ENCODE data around the gene GPC5. TPM values are rescaled to one million over a fixed set of nuclear protein-coding genes. Genes with fewer than 3 reads are reported as not detected.

GPC5 gene
- total RNA-seq, 4 donors from 2014 or later: 0.47 TPM; not detected in 3

DNA sequence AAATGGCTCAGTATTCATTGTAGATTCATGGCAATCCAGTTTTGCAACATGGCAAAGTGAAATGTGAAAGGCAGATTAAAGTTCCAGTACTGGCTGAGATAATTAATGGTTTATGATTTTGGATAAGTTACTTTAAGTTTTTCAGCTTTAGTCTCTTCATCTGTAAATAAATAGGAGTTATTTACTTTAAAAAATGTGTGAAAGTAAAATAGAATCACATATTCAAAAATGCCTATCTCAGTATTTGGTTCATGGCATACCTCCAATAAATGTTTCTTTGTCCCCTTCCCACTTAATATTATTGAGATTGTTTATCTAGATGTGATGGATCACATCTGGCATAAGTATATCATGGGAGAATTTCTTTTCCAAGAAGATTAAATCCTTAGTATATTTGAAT, 426.0 kb downstream of the GPC5 start:
- no peak for TF ChIP-seq POLR2A (IDR thresholded peaks at IDR 0.05)
- no peak for TF ChIP-seq CTCF (IDR thresholded peaks at IDR 0.05)
- no peak for TF ChIP-seq POLR2AphosphoS5 (IDR thresholded peaks at IDR 0.05)
- no peak for TF ChIP-seq EP300 (IDR thresholded peaks at IDR 0.05)
- no peak overlapping the region for H3K4me3 ChIP-seq
- no peaks in the 10 kb centered on the region for H3K36me3 ChIP-seq
- no peaks in the 10 kb centered on the region for H3K9me3 ChIP-seq
- no peak for ATAC-seq
- no peak overlapping the region for H3K27ac ChIP-seq
- no peaks in the 10 kb centered on the region for H3K4me1 ChIP-seq
- no peaks in the 10 kb centered on the region for H3K27me3 ChIP-seq

DNA sequence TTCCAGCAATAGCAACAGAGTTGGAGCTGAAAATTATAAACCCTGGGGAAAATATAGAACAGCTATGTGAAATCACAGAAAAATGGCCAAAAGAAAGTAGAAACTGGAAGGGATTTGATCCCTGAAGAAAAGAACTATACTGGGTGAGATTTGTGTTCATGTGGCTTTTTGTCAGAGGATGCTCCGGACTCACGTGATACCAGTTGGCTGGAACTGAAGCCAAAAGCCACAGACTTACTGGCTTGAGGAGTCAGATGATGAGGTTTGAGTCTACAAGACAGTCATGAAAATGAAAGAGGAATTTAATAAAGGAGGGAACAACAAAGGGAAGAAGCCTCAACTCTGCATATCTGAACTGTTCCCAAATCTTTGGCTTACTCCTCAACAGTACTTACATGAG, 427.1 kb downstream of the GPC5 start:
- no peaks in the 10 kb centered on the region for H3K4me1 ChIP-seq
- TF ChIP-seq POLR2A (IDR thresholded peaks at IDR 0.05) (no peak), EP300 (IDR thresholded peaks at IDR 0.05) (no peak), CTCF (IDR thresholded peaks at IDR 0.05) (no peak), POLR2AphosphoS5 (IDR thresholded peaks at IDR 0.05) (no peak)
- no peaks in the 10 kb centered on the region for H3K36me3 ChIP-seq
- no peak overlapping the region for H3K27ac ChIP-seq
- H3K27me3 ChIP-seq: no peaks in the 10 kb centered on the region
- 74 to 77% methylated on average over 2 of the region's 2 CpGs for WGBS, 2 donors (ENCODE audit: low coverage in 1 of 2)
- no peak for ATAC-seq
- no peak overlapping the region for H3K4me3 ChIP-seq
- H3K9me3 ChIP-seq: no peaks in the 10 kb centered on the region

DNA sequence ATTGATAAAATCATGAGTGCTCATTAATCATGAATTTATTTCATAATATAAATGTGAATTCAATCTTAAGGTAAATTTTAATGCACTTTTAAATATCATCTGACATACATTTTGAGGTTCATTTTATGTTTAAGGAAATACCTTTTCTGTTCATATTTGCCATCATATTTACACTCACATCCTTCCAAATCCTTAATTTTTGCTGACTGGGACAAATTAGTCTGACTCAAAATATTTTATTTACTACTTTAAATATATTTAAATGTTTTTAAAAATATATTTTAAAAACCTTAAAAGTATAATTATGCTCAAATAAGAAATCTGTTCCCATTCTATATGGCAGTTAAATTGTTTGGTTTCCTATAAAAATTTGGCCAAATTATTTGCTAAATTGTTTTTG, 438.1 kb downstream of the GPC5 start:
- Histone ChIP-seq H3K27me3 (no peaks in the 10 kb centered on the region), H3K36me3 (no peaks in the 10 kb centered on the region), H3K4me1 (no peaks in the 10 kb centered on the region), H3K27ac (no peak overlapping the region), H3K9me3 (peaks cover 0 to 7% (median 0%) of the 10 kb centered on the region in 3 donors), H3K4me3 (no peak overlapping the region)
- no peak for ATAC-seq
- no peak for TF ChIP-seq CTCF (IDR thresholded peaks at IDR 0.05)
- TF ChIP-seq POLR2AphosphoS5 (IDR thresholded peaks at IDR 0.05): no peak
- TF ChIP-seq POLR2A (IDR thresholded peaks at IDR 0.05): no peak
- TF ChIP-seq EP300 (IDR thresholded peaks at IDR 0.05): no peak

DNA sequence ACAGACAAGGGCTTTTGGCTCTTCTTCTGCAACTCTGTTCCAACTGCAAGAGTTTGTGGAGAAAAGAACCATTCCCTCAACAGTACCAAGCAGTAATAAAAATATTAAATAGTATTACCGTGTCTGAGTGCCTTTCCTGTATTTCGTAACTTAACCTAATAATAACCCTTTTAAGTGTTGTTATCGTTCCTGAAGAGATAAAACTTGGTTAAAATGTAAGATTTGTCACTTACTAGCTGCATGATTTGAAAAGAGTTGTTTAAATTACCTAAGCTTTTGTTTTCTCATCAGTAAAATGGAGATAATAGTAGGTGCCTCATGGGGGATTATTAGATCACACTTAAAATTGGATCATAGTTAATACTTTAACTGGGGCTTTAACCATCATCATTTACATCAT, 447.2 kb downstream of the GPC5 start:
- WGBS, 2 donors (ENCODE audit: low coverage in 1 of 2): 38 to 55% methylated on average over 3 of the region's 3 CpGs
- TF ChIP-seq POLR2A (IDR thresholded peaks at IDR 0.05): no peak
- Histone ChIP-seq H3K4me1 (no peaks in the 10 kb centered on the region), H3K27me3 (no peaks in the 10 kb centered on the region), H3K36me3 (no peaks in the 10 kb centered on the region), H3K9me3 (no peaks in the 10 kb centered on the region), H3K4me3 (no peak overlapping the region), H3K27ac (no peak overlapping the region)
- no peak for ATAC-seq

DNA sequence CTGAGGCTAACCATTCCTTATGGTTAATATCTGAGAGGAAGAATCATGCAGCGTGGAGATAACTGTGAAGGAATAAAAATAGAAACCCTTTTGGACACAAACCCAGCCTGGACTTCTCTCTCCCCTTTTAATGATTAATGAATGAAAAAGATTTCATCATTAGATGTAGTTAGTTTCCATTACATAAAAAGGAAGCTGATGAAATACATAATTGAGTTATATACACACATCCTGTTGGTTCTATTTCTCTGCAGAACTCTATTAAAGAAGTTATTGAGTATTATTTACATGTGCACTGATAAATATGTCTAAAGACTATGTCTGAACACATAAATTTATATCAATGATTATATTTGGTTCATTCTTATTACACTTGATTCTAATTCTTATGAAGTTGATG, 465.3 kb downstream of the GPC5 start:
- 8 to 24% methylated on average over 1 of the region's 1 CpG for WGBS, 2 donors (ENCODE audit: low coverage in 1 of 2)
- Histone ChIP-seq H3K9me3 (no peaks in the 10 kb centered on the region), H3K27ac (no peak overlapping the region), H3K27me3 (no peaks in the 10 kb centered on the region), H3K4me1 (no peaks in the 10 kb centered on the region), H3K4me3 (no peak overlapping the region), H3K36me3 (no peaks in the 10 kb centered on the region)
- no peak for ATAC-seq
- TF ChIP-seq CTCF (IDR thresholded peaks at IDR 0.05) (no peak), POLR2A (IDR thresholded peaks at IDR 0.05) (no peak)

DNA sequence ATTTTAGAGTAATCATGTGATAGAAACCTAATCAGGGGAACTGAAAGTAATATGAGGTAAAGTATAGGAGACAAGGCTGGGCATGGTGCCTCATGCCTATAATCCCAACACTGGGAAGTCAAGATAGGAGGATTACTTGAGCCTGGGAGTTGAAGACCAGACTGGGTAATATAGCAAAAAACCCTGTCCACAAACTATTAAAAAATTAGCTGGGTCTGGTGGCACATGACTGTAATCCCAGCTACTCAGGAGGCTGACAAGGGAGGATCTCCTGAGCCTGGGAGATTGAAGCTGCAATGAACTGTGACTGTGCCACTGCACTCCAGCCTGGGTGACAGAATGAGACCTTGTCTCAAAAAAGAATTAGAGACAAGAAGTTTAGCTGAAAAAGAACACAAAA, 469.9 kb downstream of the GPC5 start:
- no peak for ATAC-seq

More for the DNA sequence above, 469.9 kb downstream of the GPC5 start:
- TF ChIP-seq EP300 (IDR thresholded peaks at IDR 0.05) (no peak), POLR2AphosphoS5 (IDR thresholded peaks at IDR 0.05) (no peak), POLR2A (IDR thresholded peaks at IDR 0.05) (no peak), CTCF (IDR thresholded peaks at IDR 0.05) (no peak)
- Histone ChIP-seq H3K36me3 (no peaks in the 10 kb centered on the region), H3K4me3 (no peak overlapping the region), H3K4me1 (no peaks in the 10 kb centered on the region), H3K27me3 (no peaks in the 10 kb centered on the region), H3K9me3 (no peaks in the 10 kb centered on the region), H3K27ac (no peak overlapping the region)
